ENCODE results near the gene TUBB2B.

Gene TUBB2B

DNA sequence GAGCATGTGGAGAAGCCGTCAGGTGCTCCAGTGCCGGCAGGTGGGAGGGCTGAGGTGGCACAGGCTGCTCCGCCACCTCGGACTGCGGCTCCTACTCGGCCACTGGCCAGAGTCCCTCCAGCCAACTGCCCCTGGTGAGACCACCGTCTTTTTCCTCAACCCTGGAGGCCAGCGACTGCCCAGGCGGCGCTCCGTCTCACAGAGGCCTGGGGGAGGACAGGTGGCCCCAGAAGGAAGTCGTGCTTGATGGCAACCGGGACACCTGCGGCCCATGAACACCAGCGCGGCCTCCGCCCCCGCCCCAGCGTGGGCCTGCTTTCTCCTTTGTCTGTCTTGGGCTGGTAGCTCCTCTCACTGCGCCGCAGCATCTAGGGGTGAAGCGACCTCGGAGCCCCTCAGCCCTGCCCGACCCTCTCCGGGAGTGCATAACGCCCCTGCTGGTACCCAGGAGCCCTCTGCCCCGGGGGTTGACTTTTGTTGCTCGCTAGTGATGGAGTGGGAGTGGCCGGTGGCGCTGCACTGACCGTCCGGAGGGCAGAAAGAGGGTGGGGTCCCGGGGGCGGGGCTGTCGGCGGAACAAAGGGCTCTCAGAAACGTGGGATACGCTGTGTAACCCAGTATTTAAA is 706 bp upstream of the TUBB2B start:
- H3K4me3 ChIP-seq: peak overlapping the region; percentile 78
- TF ChIP-seq, protein P1, sequence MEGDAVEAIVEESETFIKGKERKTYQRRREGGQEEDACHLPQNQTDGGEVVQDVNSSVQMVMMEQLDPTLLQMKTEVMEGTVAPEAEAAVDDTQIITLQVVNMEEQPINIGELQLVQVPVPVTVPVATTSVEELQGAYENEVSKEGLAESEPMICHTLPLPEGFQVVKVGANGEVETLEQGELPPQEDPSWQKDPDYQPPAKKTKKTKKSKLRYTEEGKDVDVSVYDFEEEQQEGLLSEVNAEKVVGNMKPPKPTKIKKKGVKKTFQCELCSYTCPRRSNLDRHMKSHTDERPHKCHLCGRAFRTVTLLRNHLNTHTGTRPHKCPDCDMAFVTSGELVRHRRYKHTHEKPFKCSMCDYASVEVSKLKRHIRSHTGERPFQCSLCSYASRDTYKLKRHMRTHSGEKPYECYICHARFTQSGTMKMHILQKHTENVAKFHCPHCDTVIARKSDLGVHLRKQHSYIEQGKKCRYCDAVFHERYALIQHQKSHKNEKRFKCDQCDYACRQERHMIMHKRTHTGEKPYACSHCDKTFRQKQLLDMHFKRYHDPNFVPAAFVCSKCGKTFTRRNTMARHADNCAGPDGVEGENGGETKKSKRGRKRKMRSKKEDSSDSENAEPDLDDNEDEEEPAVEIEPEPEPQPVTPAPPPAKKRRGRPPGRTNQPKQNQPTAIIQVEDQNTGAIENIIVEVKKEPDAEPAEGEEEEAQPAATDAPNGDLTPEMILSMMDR (IDR thresholded peaks at IDR 0.05): no peak

DNA sequence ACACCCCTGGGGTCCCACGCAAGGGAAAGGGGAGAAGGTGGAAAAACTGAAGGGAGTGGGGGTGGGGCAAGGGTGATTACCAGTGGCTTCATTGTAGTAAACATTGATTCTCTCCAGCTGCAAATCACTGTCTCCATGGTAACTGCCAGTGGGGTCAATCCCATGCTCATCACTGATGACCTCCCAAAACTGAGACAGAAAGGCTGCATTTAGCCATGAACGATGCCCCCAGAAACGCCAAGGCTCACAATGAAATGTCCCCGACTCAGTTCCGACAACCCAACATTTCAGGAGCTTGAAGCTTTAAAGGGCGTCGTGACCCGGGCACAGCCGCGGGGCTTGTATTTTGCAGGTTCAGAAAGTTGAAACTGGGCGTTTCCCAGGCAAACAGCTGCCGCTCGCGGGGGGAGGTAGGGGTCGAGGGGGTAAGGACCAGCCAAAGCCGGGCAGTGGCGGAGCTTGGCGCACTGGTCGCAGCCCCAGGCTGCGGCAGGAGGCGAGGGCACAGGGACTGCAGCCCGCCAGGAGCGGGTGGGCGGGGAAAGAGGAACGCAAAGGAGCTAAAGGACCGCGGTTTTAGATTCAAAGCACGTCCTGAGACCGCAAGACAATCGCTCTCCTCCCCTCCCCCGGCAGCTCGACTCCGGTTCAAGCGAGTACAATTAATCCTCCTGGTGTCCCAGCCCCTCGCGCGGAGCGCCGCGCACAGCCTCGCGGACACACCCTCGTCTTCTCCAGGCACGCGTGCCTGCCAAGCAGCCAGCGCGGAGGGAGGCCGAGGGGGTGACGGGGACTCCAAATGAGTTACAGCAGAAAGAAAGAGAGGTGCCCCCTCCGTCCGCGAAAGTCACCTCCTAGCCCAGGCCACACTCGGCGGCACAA is 731 bp downstream of the TUBB2B start:
- no peak for DNase-seq (ENCODE audit: low spot score)
- Histone ChIP-seq H3K4me3 (peak overlapping the region; percentile 78), H3K27ac (peak overlapping the region in 1 of 2 donors; percentile 45)
- TF ChIP-seq, protein P1 (IDR thresholded peaks at IDR 0.05): no peak

More for the DNA sequence above, 706 bp upstream of the TUBB2B start:
- DNase-seq (ENCODE audit: low spot score): no peak
- peak overlapping the region in 1 of 2 donors; percentile 44 for H3K27ac ChIP-seq

DNA sequence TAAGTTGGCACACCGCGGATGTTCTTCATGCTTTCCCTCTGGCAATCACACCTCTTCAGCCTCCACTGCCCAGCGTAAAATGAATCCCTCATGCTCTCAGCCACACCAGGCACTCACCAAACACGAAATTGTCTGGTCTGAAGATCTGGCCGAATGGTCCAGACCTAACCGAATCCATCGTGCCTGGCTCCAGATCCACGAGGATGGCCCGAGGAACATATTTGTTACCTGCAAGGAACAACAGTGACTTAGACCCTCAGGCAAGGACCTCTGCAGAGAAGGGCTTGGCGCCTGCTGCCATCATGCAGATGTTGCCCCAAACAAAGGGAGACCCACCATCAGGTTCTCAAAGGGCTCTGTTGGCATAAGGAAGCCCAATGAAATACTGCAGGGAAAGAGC is 1.4 kb downstream of the TUBB2B start:
- H3K4me3 ChIP-seq: no peak overlapping the region
- TF ChIP-seq, protein P1 (IDR thresholded peaks at IDR 0.05): no peak
- no peak for DNase-seq (ENCODE audit: low spot score)
- no peak overlapping the region for H3K27ac ChIP-seq

DNA sequence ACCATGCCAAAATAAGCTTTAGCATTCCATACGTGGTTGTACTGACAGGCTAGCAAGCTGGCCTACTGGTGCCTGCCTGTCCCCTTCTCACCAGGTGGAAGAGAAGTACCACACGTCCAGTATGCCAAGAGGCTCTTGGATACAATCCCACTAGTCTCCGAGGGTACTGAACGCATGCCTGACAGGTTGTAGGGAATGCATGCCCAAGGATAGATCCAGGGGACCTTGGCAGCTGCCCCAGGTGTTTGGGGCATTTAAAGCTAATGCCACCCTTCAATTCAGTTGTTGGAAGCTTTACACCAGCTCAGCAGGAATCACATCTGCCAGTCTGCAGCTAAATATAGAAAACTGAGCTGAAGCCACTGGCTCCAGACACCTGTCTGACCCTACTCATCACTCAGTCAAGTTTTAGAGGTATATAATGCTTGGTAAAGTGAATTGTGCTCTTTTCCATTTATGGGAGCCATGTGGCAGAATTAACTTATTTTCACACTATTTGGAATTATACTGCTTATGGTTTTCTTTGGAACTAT is 4.9 kb downstream of the TUBB2B start:
- H3K4me3 ChIP-seq: no peak overlapping the region
- no peak overlapping the region for H3K27ac ChIP-seq
- no peak for DNase-seq (ENCODE audit: low spot score)
- TF ChIP-seq, protein P1 (IDR thresholded peaks at IDR 0.05): no peak

DNA sequence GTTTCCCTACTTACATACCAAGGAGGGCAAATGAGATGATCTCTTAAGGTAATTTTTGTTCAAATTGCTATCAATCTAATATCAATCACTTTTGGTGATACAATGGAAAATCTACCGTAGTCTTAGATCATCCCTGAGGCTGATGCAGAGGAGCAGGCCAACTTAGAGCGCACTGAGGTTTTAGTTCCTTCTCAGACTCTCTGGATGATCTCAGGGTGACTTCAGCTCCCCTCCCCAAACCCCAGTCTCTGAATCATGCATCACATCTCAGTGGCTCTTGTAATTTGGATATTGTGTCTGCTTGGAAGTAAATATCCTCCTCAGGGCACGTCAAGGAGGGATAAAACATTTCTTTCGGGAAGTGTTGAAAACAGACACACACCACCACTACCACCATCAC is 5.9 kb downstream of the TUBB2B start:
- H3K27ac ChIP-seq: no peak overlapping the region
- DNase-seq (ENCODE audit: low spot score): no peak

DNA sequence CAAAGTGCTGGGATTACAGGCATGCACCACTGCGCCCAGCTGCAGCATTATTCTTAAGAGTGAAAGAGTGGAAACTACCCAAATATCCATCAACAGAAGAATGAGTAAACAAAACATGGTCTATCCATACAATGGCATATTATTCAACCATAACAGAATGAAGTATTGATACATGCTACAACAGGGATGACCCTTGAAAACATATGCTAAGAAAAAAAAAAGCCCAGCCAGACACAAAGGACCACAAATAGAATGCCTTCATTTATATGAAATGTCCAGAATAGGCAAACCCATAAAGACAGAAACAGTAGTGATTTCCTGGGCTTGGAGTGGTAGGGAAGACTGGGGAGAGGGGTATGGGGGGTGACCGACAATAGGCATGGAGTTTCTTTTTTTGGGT is 7.1 kb downstream of the TUBB2B start:
- no peak for DNase-seq (ENCODE audit: low spot score)

More for the DNA sequence above, 5.9 kb downstream of the TUBB2B start:
- H3K4me3 ChIP-seq: no peak overlapping the region
- TF ChIP-seq, protein P1 (IDR thresholded peaks at IDR 0.05): no peak

More for the DNA sequence above, 7.1 kb downstream of the TUBB2B start:
- H3K4me3 ChIP-seq: no peak overlapping the region
- TF ChIP-seq, protein P1 (IDR thresholded peaks at IDR 0.05): no peak
- H3K27ac ChIP-seq: no peak overlapping the region
